GM23338 (cell line): ENCODE data around the gene CDK14. TPM values are rescaled to one million over a fixed set of nuclear protein-coding genes. Genes with fewer than 3 reads are reported as not detected.

Experiments used
- ATAC-seq: fragments of 200-7000 bp; cut with Tn5 transposase; 3 replicates; pipeline ENCODE4 v1.9.1; 2020
- DNase-seq: peaks from one replicate; pipeline ENCODE4 v3.0.0-alpha.2; 2015; ENCODE audit warnings: low spot score
- H2AFZ ChIP-seq: fragments of 200-600 bp; sonication (generic); 2 replicates; pipeline ENCODE4 v1.8.0; 2016; ENCODE audit warnings: antibody characterized with exemption, mild to moderate bottlenecking, moderate library complexity
- H3F3A ChIP-seq: fragments of 200-600 bp; sonication (generic); replicated peaks from 2 replicates; pipeline ENCODE4 v1.8.0; 2017; ENCODE audit warnings: antibody characterized with exemption, mixed run types, low read depth
- H3K27ac ChIP-seq: fragments of 200-600 bp; sonication (generic); 2 replicates; pipeline ENCODE4 v1.6.1; 2016; ENCODE audit warnings: low read depth
- H3K27me3 ChIP-seq: fragments of 200-600 bp; sonication (generic); 2 replicates; pipeline ENCODE4 v1.8.0; 2016; ENCODE audit warnings: mild to moderate bottlenecking, mixed run types, moderate library complexity; ENCODE audit not compliant: insufficient read depth
- H3K36me3 ChIP-seq: fragments of 200-600 bp; sonication (generic); 2 replicates; pipeline ENCODE4 v1.8.0; 2016; ENCODE audit warnings: mild to moderate bottlenecking; ENCODE audit not compliant: insufficient read depth
- H3K4me1 ChIP-seq: fragments of 200-600 bp; sonication (generic); 2 replicates; pipeline ENCODE4 v1.8.0; 2016; ENCODE audit warnings: mild to moderate bottlenecking, moderate library complexity; ENCODE audit not compliant: insufficient read depth
- H3K4me2 ChIP-seq: fragments of 200-600 bp; sonication (generic); 2 replicates; pipeline ENCODE4 v1.7.1; 2017; ENCODE audit warnings: mixed run types
- H3K4me3 ChIP-seq: fragments of 200-600 bp; sonication (generic); 2 replicates; pipeline ENCODE4 v1.6.1; 2016; ENCODE audit warnings: mixed run types
- H3K79me2 ChIP-seq: fragments of 200-600 bp; sonication (generic); replicated peaks from 2 replicates; pipeline ENCODE4 v1.8.0; 2017; ENCODE audit warnings: mild to moderate bottlenecking; ENCODE audit not compliant: insufficient read depth
- H3K9me2 ChIP-seq: fragments of 200-600 bp; sonication (generic); 2 replicates; pipeline ENCODE4 v1.8.0; 2017; ENCODE audit not compliant: insufficient read depth
- H4K20me1 ChIP-seq: fragments of 200-600 bp; sonication (generic); replicated peaks from 2 replicates; pipeline ENCODE4 v1.8.0; 2017; ENCODE audit warnings: mild to moderate bottlenecking; ENCODE audit not compliant: insufficient read depth
- H3K27ac Mint-ChIP-seq: 2 replicates; pipeline ENCODE4 v1.8.0; 2020; ENCODE audit warnings: inconsistent platforms, mild to moderate bottlenecking, moderate library complexity, mixed read lengths
- H3K27me3 Mint-ChIP-seq: 3 replicates; pipeline ENCODE4 v1.8.0; 2022; ENCODE audit warnings: low read depth, mild to moderate bottlenecking, moderate library complexity, mixed read lengths, inconsistent platforms; ENCODE audit not compliant: insufficient read depth, poor library complexity
- H3K36me3 Mint-ChIP-seq: 3 replicates; pipeline ENCODE4 v1.8.0; 2021; ENCODE audit warnings: low read depth, mild to moderate bottlenecking, inconsistent platforms, moderate library complexity, mixed read lengths
- H3K4me1 Mint-ChIP-seq: 3 replicates; pipeline ENCODE4 v1.8.0; 2020; ENCODE audit warnings: mild to moderate bottlenecking, inconsistent platforms, mixed read lengths
- H3K4me3 Mint-ChIP-seq: 3 replicates; pipeline ENCODE4 v1.8.0; 2021; ENCODE audit warnings: moderate library complexity, mild to moderate bottlenecking, inconsistent platforms, mixed read lengths
- H3K9me3 Mint-ChIP-seq: 3 replicates; pipeline ENCODE4 v1.8.0; 2020; ENCODE audit warnings: moderate library complexity, mild to moderate bottlenecking, inconsistent platforms, mixed read lengths
- EZH2 ChIP-seq: fragments of 200-600 bp; sonication (generic); IDR thresholded peaks from one replicate; pipeline ENCODE4 v1.8.0; 2017; ENCODE audit warnings: antibody characterized with exemption, mild to moderate bottlenecking, low read depth; ENCODE audit not compliant: unreplicated experiment
- EZH2phosphoT487 ChIP-seq: fragments of 200-600 bp; sonication (generic); IDR thresholded peaks from one replicate; pipeline ENCODE4 v1.8.1; 2018; ENCODE audit warnings: antibody characterized with exemption; ENCODE audit not compliant: unreplicated experiment
- ZNF462 ChIP-seq: fragments of 250-450 bp; sonication (Bioruptor Pico); IDR thresholded peaks from 2 replicates; pipeline ENCODE4 v1.5.0; 2020; ENCODE audit warnings: mild to moderate bottlenecking, moderate library complexity
- polyA plus RNA-seq: library from polyadenylated mRNA; unstranded; fragments of >200 nt; fragmentation: Nextera tagmentation; extraction: Ambion mirVana; gene quantifications from 2 replicates; pipeline ENCODE4 v1.2.1, GENCODE V29; 2016
- total RNA-seq: library from RNA; depleted of rRNA; stranded (reverse); fragments of >200 nt; shearing (Covaris generic); gene quantifications from 2 replicates; pipeline ENCODE4 v1.2.3, GENCODE V29; 2014

The CDK14 gene
- total and polyA plus RNA-seq, 2 experiments from 2014 or later: 11.2 to 24.0 TPM

- no peak overlapping the region for H3K27ac ChIP-seq
- Mint-ChIP-seq H3K27ac (no peak overlapping the region), H3K36me3 (no peaks in the 10 kb centered on the region; the same call in 2 of the 3 replicates), H3K4me3 (no peak overlapping the region), H3K9me3 (no peaks in the 10 kb centered on the region), H3K27me3 (peaks cover 9% of the 10 kb centered on the region), H3K4me1 (no peaks in the 10 kb centered on the region)
- H3K9me2 ChIP-seq: peaks cover 11% of the 10 kb centered on the region; the same call in 1 of the 2 replicates
- no peak for DNase-seq
- no peak overlapping the region for H3K4me2 ChIP-seq
- TF ChIP-seq ZNF462 (CRISPR knock-in tag) (no peak), EZH2phosphoT487 (no peak)
- no peaks in the 10 kb centered on the region for H3F3A ChIP-seq
- no peaks in the 10 kb centered on the region for H3K27me3 ChIP-seq
- H3K36me3 ChIP-seq: no peaks in the 10 kb centered on the region
- no peak overlapping the region for H3K4me3 ChIP-seq
- no peaks in the 10 kb centered on the region for H4K20me1 ChIP-seq
- no peaks in the 10 kb centered on the region for H3K4me1 ChIP-seq
- no peaks in the 10 kb centered on the region for H3K79me2 ChIP-seq
- no peak for ATAC-seq
- no peak overlapping the region for H2AFZ ChIP-seq
Observed at GRCh38 chr7:91249506-91250233, 653.5 kb downstream of the CDK14 start.

- no peak overlapping the region for H3K4me3 Mint-ChIP-seq
- Histone ChIP-seq H3K27me3 (no peaks in the 10 kb centered on the region), H3K9me2 (peaks cover 11% of the 10 kb centered on the region; the same call in 1 of the 2 replicates), H3K27ac (no peak overlapping the region), H3K36me3 (no peaks in the 10 kb centered on the region), H3K79me2 (no peaks in the 10 kb centered on the region), H2AFZ (no peak overlapping the region), H3K4me2 (no peak overlapping the region), H3K4me1 (no peaks in the 10 kb centered on the region), H3K4me3 (no peak overlapping the region), H3F3A (no peaks in the 10 kb centered on the region), H4K20me1 (no peaks in the 10 kb centered on the region)
- no peaks in the 10 kb centered on the region for H3K4me1 Mint-ChIP-seq
- H3K36me3 Mint-ChIP-seq: no peaks in the 10 kb centered on the region; the same call in 2 of the 3 replicates
- H3K9me3 Mint-ChIP-seq: peaks cover 5% of the 10 kb centered on the region; the same call in 2 of the 3 replicates
- H3K27ac Mint-ChIP-seq: no peak overlapping the region
- DNase-seq (no peak), ATAC-seq (no peak)
- peaks cover 9% of the 10 kb centered on the region for H3K27me3 Mint-ChIP-seq
- TF ChIP-seq EZH2 (no peak), ZNF462 (CRISPR knock-in tag) (no peak)
Observed at GRCh38 chr7:91250706-91251105, 654.6 kb downstream of the CDK14 start.
